Activated gamma-delta T cell treated with anti-CD3 and anti-CD28 coated beads, Interleukin-2, amount 50 U/mL, for 16 hours (primary cell): ENCODE data around the gene FBXW7.

Experiments used
- DNase-seq: peaks from one replicate; pipeline ENCODE4 v3.0.0-alpha.2; 2020; ENCODE audit warnings: low read depth

FBXW7 gene

GRCh38 chr4:152328582-152328981, 207.3 kb downstream of the FBXW7 start:
- no peak for DNase-seq

- DNase-seq, result no peak
Measured at GRCh38 chr4:152327606-152328453, 208.1 kb downstream of the FBXW7 start.

GRCh38 chr4:152325831-152326230, 210.1 kb downstream of the FBXW7 start:
- DNase-seq, result no peak

- DNase-seq, result no peak
Measured at GRCh38 chr4:152323221-152323620, 212.7 kb downstream of the FBXW7 start.

GRCh38 chr4:152322656-152323055, 213.2 kb downstream of the FBXW7 start:
- no peak for DNase-seq

- no peak for DNase-seq
Measured at GRCh38 chr4:152321923-152322322, 214.0 kb downstream of the FBXW7 start.

GRCh38 chr4:152321398-152321797, 214.5 kb downstream of the FBXW7 start:
- no peak for DNase-seq

GRCh38 chr4:152316969-152317368, 218.9 kb downstream of the FBXW7 start:
- no peak for DNase-seq

GRCh38 chr4:152310257-152310656, 225.6 kb downstream of the FBXW7 start:
- DNase-seq, result no peak

GRCh38 chr4:152309418-152309817, 226.5 kb downstream of the FBXW7 start:
- no peak for DNase-seq

GRCh38 chr4:152308951-152309350, 226.9 kb downstream of the FBXW7 start:
- DNase-seq, result no peak

GRCh38 chr4:152307669-152308068, 228.2 kb downstream of the FBXW7 start:
- no peak for DNase-seq

GRCh38 chr4:152306541-152306940, 229.4 kb downstream of the FBXW7 start:
- no peak for DNase-seq

GRCh38 chr4:152304220-152304619, 231.7 kb downstream of the FBXW7 start:
- no peak for DNase-seq

- no peak for DNase-seq
Measured at GRCh38 chr4:152301381-152301780, 234.5 kb downstream of the FBXW7 start.

- DNase-seq, result no peak
Measured at GRCh38 chr4:152299553-152299952, 236.3 kb downstream of the FBXW7 start.

- DNase-seq, result no peak
Measured at GRCh38 chr4:152296386-152296785, 239.5 kb downstream of the FBXW7 start.

GRCh38 chr4:152294765-152295164, 241.1 kb downstream of the FBXW7 start:
- DNase-seq, result no peak

- no peak for DNase-seq
Measured at GRCh38 chr4:152294331-152294730, 241.6 kb downstream of the FBXW7 start.

- DNase-seq, result no peak
Measured at GRCh38 chr4:152293527-152293926, 242.4 kb downstream of the FBXW7 start.

GRCh38 chr4:152290366-152290921, 245.4 kb downstream of the FBXW7 start:
- no peak for DNase-seq

GRCh38 chr4:152289941-152290340, 246.0 kb downstream of the FBXW7 start:
- DNase-seq, result no peak

GRCh38 chr4:152289541-152289940, 246.4 kb downstream of the FBXW7 start:
- no peak for DNase-seq
